Lower leg skin (tissue), 4 donors: ENCODE data around the gene DLGAP1. TPM values are rescaled to one million over a fixed set of nuclear protein-coding genes. Genes with fewer than 3 reads are reported as not detected.

Experiments
- DNase-seq, 2 donors: peaks; one replicate each; pipeline ENCODE4 v3.0.0-alpha.2; 2019; ENCODE audit warnings: low spot score in 2 of 2
- H3K4me3 ChIP-seq: fragments of 200-600 bp; sonication (generic); 2 replicates; pipeline ENCODE4 v1.5.1; 2017; ENCODE audit warnings: mild to moderate bottlenecking, low read depth; ENCODE audit not compliant: poor library complexity, severe bottlenecking
- POLR2A ChIP-seq, 2 donors: fragments of 450-650 bp; IDR thresholded peaks; one replicate each; pipeline ENCODE4 v1.6.1; 2016 to 2017; ENCODE audit warnings: antibody characterized with exemption in 2 of 2, mild to moderate bottlenecking in 1 of 2, moderate library complexity in 1 of 2
- WGBS, 2 donors: methylation state at CpG; one replicate each; pipeline ENCODE4 v1.1.5; 2018; 5-methylcytosine and 5-hydroxymethylcytosine counted together
- intact Hi-C: fragments of 100-400 bp; cut with DNase I; formaldehyde crosslinking; loops from one replicate; pipeline ENCODE4 v1.15.0; 2023; ENCODE audit warnings: low total_unique reads
- total RNA-seq, 4 donors: library from RNA; depleted of rRNA; stranded (reverse); fragments of >200 nt; gene quantifications; one replicate each; pipeline ENCODE4 v1.1.0, GENCODE V29; 2016
- TF ChIP-seq, protein P1 (sequence below), 3 donors: fragments of 450-650 bp; IDR thresholded peaks; one replicate each; pipeline ENCODE4 v1.5.1; 2016; ENCODE audit warnings: antibody characterized with exemption in 3 of 3, mild to moderate bottlenecking in 3 of 3, moderate library complexity in 2 of 3

The DLGAP1 gene
- total RNA-seq, 4 donors from 2014 or later = 0.34 to 1.3 (median 0.82) TPM

DNA sequence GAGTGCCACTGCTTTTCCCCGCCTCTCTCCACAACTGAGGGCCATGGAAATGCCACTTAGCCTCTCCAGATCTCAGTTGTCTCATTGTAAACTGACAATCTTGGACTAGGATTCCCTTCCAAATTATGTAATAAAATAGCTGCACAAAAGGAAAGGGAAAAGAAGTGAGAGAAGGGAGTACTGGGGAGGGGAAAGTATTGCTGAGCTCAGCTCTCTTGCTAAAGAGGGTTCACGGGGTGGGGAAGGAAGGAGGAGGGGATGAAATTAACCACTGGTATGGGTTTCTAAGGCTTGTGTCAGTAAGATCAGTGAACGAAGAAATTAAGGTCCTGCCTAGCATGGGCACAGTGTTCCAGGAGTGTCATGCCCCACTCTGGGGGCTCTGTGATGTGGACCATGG is 587.9 kb downstream of the DLGAP1 start:
- WGBS, 2 donors = 77 to 92% methylated on average over 3 of the region's 3 CpGs
- H3K4me3 ChIP-seq = no peak overlapping the region
- TF ChIP-seq, protein P1, sequence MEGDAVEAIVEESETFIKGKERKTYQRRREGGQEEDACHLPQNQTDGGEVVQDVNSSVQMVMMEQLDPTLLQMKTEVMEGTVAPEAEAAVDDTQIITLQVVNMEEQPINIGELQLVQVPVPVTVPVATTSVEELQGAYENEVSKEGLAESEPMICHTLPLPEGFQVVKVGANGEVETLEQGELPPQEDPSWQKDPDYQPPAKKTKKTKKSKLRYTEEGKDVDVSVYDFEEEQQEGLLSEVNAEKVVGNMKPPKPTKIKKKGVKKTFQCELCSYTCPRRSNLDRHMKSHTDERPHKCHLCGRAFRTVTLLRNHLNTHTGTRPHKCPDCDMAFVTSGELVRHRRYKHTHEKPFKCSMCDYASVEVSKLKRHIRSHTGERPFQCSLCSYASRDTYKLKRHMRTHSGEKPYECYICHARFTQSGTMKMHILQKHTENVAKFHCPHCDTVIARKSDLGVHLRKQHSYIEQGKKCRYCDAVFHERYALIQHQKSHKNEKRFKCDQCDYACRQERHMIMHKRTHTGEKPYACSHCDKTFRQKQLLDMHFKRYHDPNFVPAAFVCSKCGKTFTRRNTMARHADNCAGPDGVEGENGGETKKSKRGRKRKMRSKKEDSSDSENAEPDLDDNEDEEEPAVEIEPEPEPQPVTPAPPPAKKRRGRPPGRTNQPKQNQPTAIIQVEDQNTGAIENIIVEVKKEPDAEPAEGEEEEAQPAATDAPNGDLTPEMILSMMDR (IDR thresholded peaks at IDR 0.05) = no peak
- TF ChIP-seq POLR2A (IDR thresholded peaks at IDR 0.05) = no peak
- DNase-seq = no peak
- intact Hi-C loops = no loop called here

GRCh38 chr18:3864669-3865298 is 590.3 kb downstream of the DLGAP1 start:
- no peak overlapping the region for H3K4me3 ChIP-seq
- DNase-seq = no peak
- TF ChIP-seq POLR2A (IDR thresholded peaks at IDR 0.05) = no peak
- TF ChIP-seq, protein P1 (IDR thresholded peaks at IDR 0.05) = no peak
- 88 to 91% methylated on average over 4 of the region's 4 CpGs for WGBS, 2 donors
- intact Hi-C loops = no loop called here

- no peak overlapping the region for H3K4me3 ChIP-seq
- TF ChIP-seq, protein P1 (IDR thresholded peaks at IDR 0.05) = no peak
- TF ChIP-seq POLR2A (IDR thresholded peaks at IDR 0.05) = no peak
- 70 to 75% methylated on average over 4 of the region's 4 CpGs for WGBS, 2 donors
- DNase-seq = no peak
- intact Hi-C loops = no loop called here
Observed at GRCh38 chr18:3863593-3863992, 591.5 kb downstream of the DLGAP1 start.

DNA sequence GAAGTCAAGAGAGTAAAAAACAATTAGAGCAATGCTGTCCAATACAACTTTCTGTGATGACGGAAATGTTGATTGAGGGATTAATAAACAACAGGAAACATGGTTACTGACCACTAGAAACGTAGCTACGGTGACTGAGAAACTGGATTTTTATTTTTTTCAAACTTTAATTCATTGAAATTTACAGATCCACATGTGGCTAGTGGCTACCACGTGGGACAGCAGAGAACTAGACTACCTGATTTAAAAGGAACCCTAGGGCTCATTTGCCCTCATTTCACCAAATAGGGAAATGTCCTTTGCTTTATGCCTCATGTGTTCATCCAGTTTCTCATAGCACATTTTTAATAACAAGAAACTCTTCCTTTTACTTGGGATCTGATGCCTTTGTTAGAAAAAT is 592.1 kb downstream of the DLGAP1 start:
- 74 to 75% methylated on average over 4 of the region's 4 CpGs for WGBS, 2 donors
- no peak for TF ChIP-seq POLR2A (IDR thresholded peaks at IDR 0.05)
- TF ChIP-seq, protein P1 (IDR thresholded peaks at IDR 0.05) = no peak
- no peak overlapping the region for H3K4me3 ChIP-seq
- intact Hi-C loops = no loop called here
- DNase-seq = no peak

DNA sequence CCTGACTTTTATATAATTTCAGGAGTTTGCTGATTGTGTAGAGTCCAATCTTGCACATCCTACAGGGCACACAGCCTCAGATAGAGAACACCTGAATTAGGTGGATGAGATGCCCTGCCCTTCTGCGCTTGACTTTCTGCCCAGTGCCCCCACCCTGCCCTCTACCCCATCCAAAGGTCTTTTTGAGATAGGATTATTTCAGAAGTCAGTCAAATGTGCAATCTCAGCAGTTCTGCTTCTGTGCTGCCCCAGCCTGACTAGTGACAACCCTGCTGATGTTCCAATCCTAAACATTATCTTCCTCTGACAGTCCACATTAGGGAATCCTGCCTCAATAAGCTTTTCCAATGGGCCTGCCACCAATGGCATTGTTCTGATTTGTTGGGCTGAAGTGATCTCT is 593.6 kb downstream of the DLGAP1 start:
- 93 to 96% methylated on average over 1 of the region's 1 CpG for WGBS, 2 donors
- intact Hi-C loops = no loop called here
- H3K4me3 ChIP-seq = no peak overlapping the region
- TF ChIP-seq, protein P1 (IDR thresholded peaks at IDR 0.05) = no peak
- no peak for TF ChIP-seq POLR2A (IDR thresholded peaks at IDR 0.05)
- no peak for DNase-seq

- H3K4me3 ChIP-seq = no peak overlapping the region
- WGBS, 2 donors = 77 to 78% methylated on average over 1 of the region's 1 CpG
- TF ChIP-seq, protein P1 (IDR thresholded peaks at IDR 0.05) = no peak
- no peak for TF ChIP-seq POLR2A (IDR thresholded peaks at IDR 0.05)
- intact Hi-C loops = no loop called here
- DNase-seq = no peak
Observed at GRCh38 chr18:3857544-3857943, 597.6 kb downstream of the DLGAP1 start.
